ENCODE results near the gene SPON2. TPM values are rescaled to one million over a fixed set of nuclear protein-coding genes. Genes with fewer than 3 reads are reported as not detected.
A peak's percentile ranks its signal among the peaks of the same experiment; 100 is the strongest.

Gene SPON2
- total RNA-seq, 5 donors from 2014 or later (not counting 1 experiment from before 2014, with no cell fraction given) = 13.6 to 39.8 (median 18.9) TPM

GRCh38 chr4:1217366-1217765, 45.0 kb upstream of the SPON2 start:
- Histone ChIP-seq H3K4me3 (ENCODE audit: control insufficient read depth in 1 of 2, extremely low read depth in 1 of 2, low read length in 1 of 2) (peak overlapping the region in 1 of 2 donors; percentile 33), H3K27ac (ENCODE audit: low read length) (peak overlapping the region; percentile 25), H3K4me1 (ENCODE audit: control insufficient read depth in 1 of 2, extremely low read depth in 1 of 2, insufficient read depth in 2 of 2, low read length in 2 of 2) (peaks cover 8 to 53% of the 10 kb centered on the region in 2 experiments), H3K36me3 (ENCODE audit: control insufficient read depth in 2 of 2, extremely low read depth in 1 of 2, insufficient read depth in 1 of 2, low read length in 1 of 2) (peaks cover 31 to 54% of the 10 kb centered on the region in 2 donors), H3K27me3 (replicated peaks in 1 of 2; ENCODE audit: control insufficient read depth in 2 of 2, extremely low read depth in 1 of 2, insufficient read depth in 2 of 2, low read length in 1 of 2) (no peaks in the 10 kb centered on the region), H3K9me3 (no peaks in the 10 kb centered on the region)
- H3K36me3 Mint-ChIP-seq = peaks cover 20% of the 10 kb centered on the region
- ChIA-PET CTCF (interaction anchor here in 1 of 2 donors (0.6 to 1.5 kb wide), 6 partner anchors 14 to 50 kb away, joined by 3 to 7 read pairs (median 4); no protein-coding TSS in a partner anchor), POLR2A (interaction anchor here in 1 of 2 donors (0.6 kb wide), 1 partner anchor 42 kb away, joined by 3 read pairs; no protein-coding TSS in a partner anchor)
- 96% methylated on average over 16 of the region's 27 CpGs for WGBS (ENCODE audit: insufficient coverage)
- peaks cover 39 to 49% (median 44%) of the 10 kb centered on the region in 3 donors for H3K4me1 Mint-ChIP-seq
- DNase-seq (no peak), ATAC-seq (replicated peaks in 1 of 4) (peak in 1 of 4 experiments; percentile 3)
- no peaks in the 10 kb centered on the region for H3K27me3 Mint-ChIP-seq
- peak overlapping the region; percentile 54 to 72 (median 54) for H3K4me3 Mint-ChIP-seq
- no peaks in the 10 kb centered on the region for H3K9me3 Mint-ChIP-seq
- peak overlapping the region; percentile 75 to 78 for H3K27ac Mint-ChIP-seq

DNA sequence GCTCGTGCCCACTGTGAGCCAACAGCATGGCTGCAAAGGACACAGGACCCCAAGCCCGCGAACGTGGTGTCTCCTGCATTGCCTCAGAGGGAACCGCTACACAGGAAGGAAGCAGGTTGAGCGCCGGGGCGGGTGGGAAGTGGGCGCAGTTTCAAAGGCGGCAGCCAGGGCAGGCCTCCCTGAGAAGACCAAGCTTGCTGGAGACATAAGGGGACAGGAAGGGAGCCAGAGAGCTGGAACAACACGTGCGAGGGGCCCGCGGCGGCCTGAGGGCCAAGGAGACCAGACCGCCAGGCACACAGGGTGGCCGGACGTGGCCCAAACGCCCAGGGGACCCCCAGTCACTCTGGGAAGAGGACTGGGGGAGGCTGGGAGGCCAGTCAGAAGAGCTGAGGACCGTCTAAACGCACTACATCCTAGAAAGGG, 44.5 kb upstream of the SPON2 start:
- Histone ChIP-seq H3K27ac (ENCODE audit: low read length) (peak overlapping the region; percentile 25), H3K36me3 (ENCODE audit: control insufficient read depth in 2 of 2, extremely low read depth in 1 of 2, insufficient read depth in 1 of 2, low read length in 1 of 2) (peaks cover 31 to 58% of the 10 kb centered on the region in 2 donors), H3K4me1 (ENCODE audit: control insufficient read depth in 1 of 2, extremely low read depth in 1 of 2, insufficient read depth in 2 of 2, low read length in 2 of 2) (peaks cover 8 to 53% of the 10 kb centered on the region in 2 experiments), H3K9me3 (no peaks in the 10 kb centered on the region), H3K4me3 (ENCODE audit: control insufficient read depth in 1 of 2, extremely low read depth in 1 of 2, low read length in 1 of 2) (peak overlapping the region; percentile 28 to 33), H3K27me3 (replicated peaks in 1 of 2; ENCODE audit: control insufficient read depth in 2 of 2, extremely low read depth in 1 of 2, insufficient read depth in 2 of 2, low read length in 1 of 2) (no peaks in the 10 kb centered on the region)
- Mint-ChIP-seq H3K27ac (peak overlapping the region; percentile 49 to 74), H3K9me3 (no peaks in the 10 kb centered on the region), H3K27me3 (no peaks in the 10 kb centered on the region), H3K36me3 (peaks cover 20% of the 10 kb centered on the region), H3K4me3 (peak overlapping the region; percentile 54 to 72 (median 56)), H3K4me1 (peaks cover 39 to 49% (median 44%) of the 10 kb centered on the region in 3 donors)
- ATAC-seq (replicated peaks in 1 of 4) (peak; percentile 93 to 98 (median 95)), DNase-seq (peak; percentile 55 to 80 (median 70))
- WGBS (ENCODE audit: insufficient coverage) = 3% methylated on average over 21 of the region's 21 CpGs
- POLR2A ChIA-PET = interaction anchor here in 1 of 2 donors (0.6 kb wide), 1 partner anchor 41 kb away, joined by 3 read pairs; no protein-coding TSS in a partner anchor
- CTCF ChIA-PET = interaction anchor here in 1 of 2 donors (0.6 to 1.5 kb wide), 6 partner anchors 13 to 50 kb away, joined by 3 to 7 read pairs (median 4); no protein-coding TSS in a partner anchor

DNA sequence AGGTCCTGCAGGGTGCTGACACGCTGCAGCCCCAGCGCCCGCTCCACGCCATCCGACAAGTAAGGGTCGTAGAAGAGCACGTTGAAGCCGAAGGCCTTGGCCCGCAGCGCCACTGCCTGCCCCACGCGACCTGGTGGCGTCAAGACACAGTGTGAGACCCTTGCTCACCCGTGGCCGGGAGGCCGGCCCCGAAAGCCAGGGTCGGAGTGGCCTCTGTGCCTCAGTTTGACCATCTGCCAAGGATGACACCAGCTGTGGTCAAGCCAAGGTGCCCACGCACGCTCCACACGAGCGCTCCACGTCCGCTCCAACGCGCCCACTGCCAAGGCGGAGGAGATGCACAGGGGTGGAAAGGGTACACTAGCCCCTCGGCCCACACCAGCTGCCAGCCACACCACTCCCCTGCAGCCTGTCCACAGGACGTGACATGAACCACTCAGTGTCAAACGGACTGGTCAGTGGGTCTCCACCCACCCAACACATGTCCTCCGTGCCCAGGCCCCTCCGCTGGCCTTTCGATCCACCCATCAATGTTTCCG, 43.8 kb upstream of the SPON2 start:
- Mint-ChIP-seq H3K36me3 (peaks cover 14% of the 10 kb centered on the region), H3K27me3 (no peaks in the 10 kb centered on the region), H3K27ac (peak overlapping the region; percentile 49 to 74), H3K9me3 (no peaks in the 10 kb centered on the region), H3K4me1 (peaks cover 39 to 47% (median 41%) of the 10 kb centered on the region in 3 donors), H3K4me3 (peak overlapping the region in 2 of 3 donors; percentile 56 to 72)
- DNase-seq (no peak), ATAC-seq (replicated peaks in 1 of 4) (no peak)
- H3K4me3 ChIP-seq (ENCODE audit: control insufficient read depth in 1 of 2, extremely low read depth in 1 of 2, low read length in 1 of 2) = peak overlapping the region; percentile 28 to 33
- ChIA-PET POLR2A (no interaction called here), CTCF (interaction anchor here in 1 of 2 donors (1.0 to 1.5 kb wide), 2 partner anchors 12 to 14 kb away, joined by 4 to 5 read pairs; no protein-coding TSS in a partner anchor)
- peak overlapping the region; percentile 25 for H3K27ac ChIP-seq (ENCODE audit: low read length)
- H3K27me3 ChIP-seq (replicated peaks in 1 of 2; ENCODE audit: control insufficient read depth in 2 of 2, extremely low read depth in 1 of 2, insufficient read depth in 2 of 2, low read length in 1 of 2) = no peaks in the 10 kb centered on the region
- H3K4me1 ChIP-seq (ENCODE audit: control insufficient read depth in 1 of 2, extremely low read depth in 1 of 2, insufficient read depth in 2 of 2, low read length in 2 of 2) = peaks cover 8 to 53% of the 10 kb centered on the region in 2 experiments
- no peaks in the 10 kb centered on the region for H3K9me3 ChIP-seq
- peaks cover 27 to 58% of the 10 kb centered on the region in 2 donors for H3K36me3 ChIP-seq (ENCODE audit: control insufficient read depth in 2 of 2, extremely low read depth in 1 of 2, insufficient read depth in 1 of 2, low read length in 1 of 2)
- WGBS (ENCODE audit: insufficient coverage) = 97% methylated on average over 31 of the region's 34 CpGs

DNA sequence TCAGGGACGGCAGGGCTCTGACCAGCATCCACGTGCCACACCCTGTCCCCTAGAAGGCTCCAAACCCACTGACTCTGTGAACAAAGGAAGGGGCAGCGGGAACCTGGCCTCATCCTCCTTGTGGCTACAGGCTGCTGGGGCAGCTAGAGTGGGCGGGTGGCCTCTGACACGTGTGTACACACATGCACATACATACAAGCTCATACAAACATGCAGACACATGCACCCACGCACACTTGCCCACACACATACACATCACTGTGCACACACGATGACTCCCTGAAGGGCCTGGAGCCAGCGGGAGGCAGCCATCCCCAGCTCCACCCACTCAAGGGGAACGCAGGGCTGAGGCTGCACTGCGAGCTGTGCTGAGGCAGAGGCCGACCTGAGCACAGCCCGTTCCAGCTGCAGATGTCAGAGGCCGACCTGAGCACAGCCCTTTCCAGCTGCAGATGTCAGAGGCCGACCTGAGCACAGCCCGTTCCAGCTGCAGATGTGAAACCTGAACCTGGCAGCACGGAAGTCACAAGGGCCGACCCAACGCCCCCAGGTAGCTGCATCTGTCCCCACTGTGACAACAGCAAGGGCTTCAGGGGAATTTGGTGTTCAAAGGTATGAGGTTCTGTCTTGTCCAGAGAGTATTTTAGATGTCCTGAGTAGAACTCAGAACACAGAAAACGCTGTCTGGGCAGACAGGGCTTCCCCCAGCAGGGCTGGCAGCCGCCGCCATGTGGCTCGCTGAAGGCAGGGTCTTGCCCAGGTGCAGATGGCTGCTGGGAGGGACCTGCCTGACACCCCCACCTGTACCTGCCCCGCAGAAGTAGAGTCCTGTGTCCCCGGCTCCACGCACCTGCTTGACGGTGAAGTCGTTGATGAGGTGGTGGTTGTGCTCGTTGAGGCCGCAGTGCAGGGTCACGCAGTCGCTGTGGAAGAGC, 43.0 kb upstream of the SPON2 start:
- ATAC-seq (replicated peaks in 1 of 4) (no peak), DNase-seq (no peak)
- CTCF ChIA-PET = interaction anchor here (0.6 to 0.7 kb wide), 2 partner anchors 30 to 50 kb away, joined by 3 read pairs; no protein-coding TSS in a partner anchor
- Histone ChIP-seq H3K27me3 (replicated peaks in 1 of 2; ENCODE audit: control insufficient read depth in 2 of 2, extremely low read depth in 1 of 2, insufficient read depth in 2 of 2, low read length in 1 of 2) (no peaks in the 10 kb centered on the region), H3K27ac (ENCODE audit: low read length) (no peak overlapping the region), H3K9me3 (no peaks in the 10 kb centered on the region), H3K4me3 (ENCODE audit: control insufficient read depth in 1 of 2, extremely low read depth in 1 of 2, low read length in 1 of 2) (no peak overlapping the region), H3K36me3 (ENCODE audit: control insufficient read depth in 2 of 2, extremely low read depth in 1 of 2, insufficient read depth in 1 of 2, low read length in 1 of 2) (peaks cover 22 to 59% of the 10 kb centered on the region in 2 donors), H3K4me1 (ENCODE audit: control insufficient read depth in 1 of 2, extremely low read depth in 1 of 2, insufficient read depth in 2 of 2, low read length in 2 of 2) (peaks cover 8 to 57% of the 10 kb centered on the region in 2 experiments)
- POLR2A ChIA-PET = no interaction called here
- H3K27ac Mint-ChIP-seq = peak overlapping the region in 1 of 2 donors; percentile 34
- H3K36me3 Mint-ChIP-seq = peaks cover 8% of the 10 kb centered on the region
- peak overlapping the region in 1 of 3 donors; percentile 3 for H3K4me3 Mint-ChIP-seq
- no peaks in the 10 kb centered on the region for H3K9me3 Mint-ChIP-seq
- peaks cover 37 to 44% (median 41%) of the 10 kb centered on the region in 3 donors for H3K4me1 Mint-ChIP-seq
- WGBS (ENCODE audit: insufficient coverage) = 82% methylated on average over 28 of the region's 31 CpGs
- no peaks in the 10 kb centered on the region for H3K27me3 Mint-ChIP-seq

DNA sequence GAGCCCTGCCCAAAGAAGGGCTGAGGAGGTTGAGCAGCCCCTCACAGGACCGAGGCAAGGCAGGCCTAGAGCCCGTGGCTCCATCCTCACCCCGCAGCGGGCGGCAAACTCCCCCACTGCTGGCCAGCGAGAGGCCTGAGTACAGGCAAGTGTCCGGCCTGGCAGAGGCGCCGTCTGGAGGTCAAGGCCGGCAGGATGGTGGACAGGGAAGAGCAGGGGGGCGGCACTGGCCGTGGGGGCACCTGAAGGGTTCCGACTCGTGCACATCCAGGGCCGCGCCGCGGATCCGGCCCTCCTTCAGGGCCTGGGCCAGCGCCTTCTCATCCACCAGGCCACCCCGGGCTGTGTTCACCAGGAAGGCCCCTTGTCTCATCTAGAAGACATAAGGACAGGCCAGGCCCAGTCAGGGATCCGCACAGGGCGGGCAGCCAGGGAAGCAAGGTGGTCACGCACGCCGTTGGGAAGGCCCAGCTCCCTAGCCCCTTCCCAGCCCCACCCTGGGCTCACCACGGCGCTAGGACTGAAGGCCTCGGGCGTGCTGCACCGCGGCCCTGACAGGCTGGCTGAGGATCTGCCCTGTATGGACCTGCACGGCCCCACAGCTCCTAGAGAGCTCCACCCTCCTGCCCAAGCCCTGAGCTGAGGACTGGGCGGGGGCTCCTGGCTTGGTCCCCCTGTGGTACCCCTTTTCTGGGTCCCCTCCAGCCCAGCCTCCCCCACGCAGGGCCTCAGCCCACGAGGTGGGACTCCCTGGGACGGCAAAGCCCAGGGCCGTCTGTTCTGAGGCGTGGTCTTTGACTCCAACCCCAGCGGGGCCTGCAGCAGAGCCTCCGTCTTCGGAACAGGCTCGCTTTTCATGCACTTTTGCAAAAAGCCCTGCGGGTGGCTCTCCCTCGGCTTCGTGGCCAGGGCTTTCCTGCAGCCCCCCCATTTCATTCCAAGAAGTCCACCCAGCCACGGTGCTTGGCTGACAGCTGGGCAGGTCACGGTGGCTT, 42.0 kb upstream of the SPON2 start:
- H3K4me1 ChIP-seq (ENCODE audit: control insufficient read depth in 1 of 2, extremely low read depth in 1 of 2, insufficient read depth in 2 of 2, low read length in 2 of 2) = peaks cover 8 to 52% of the 10 kb centered on the region in 2 experiments
- peaks cover 22 to 63% of the 10 kb centered on the region in 2 donors for H3K36me3 ChIP-seq (ENCODE audit: control insufficient read depth in 2 of 2, extremely low read depth in 1 of 2, insufficient read depth in 1 of 2, low read length in 1 of 2)
- Mint-ChIP-seq H3K4me3 (no peak overlapping the region), H3K4me1 (peaks cover 31 to 38% (median 35%) of the 10 kb centered on the region in 3 donors), H3K27ac (no peak overlapping the region), H3K9me3 (no peaks in the 10 kb centered on the region), H3K27me3 (no peaks in the 10 kb centered on the region), H3K36me3 (peaks cover 7% of the 10 kb centered on the region)
- no peak overlapping the region for H3K27ac ChIP-seq (ENCODE audit: low read length)
- 95% methylated on average over 46 of the region's 48 CpGs for WGBS (ENCODE audit: insufficient coverage)
- DNase-seq (no peak), ATAC-seq (replicated peaks in 1 of 4) (no peak)
- CTCF ChIA-PET = interaction anchor here in 1 of 2 donors (0.6 kb wide), 1 partner anchor 49 kb away, joined by 3 read pairs; no protein-coding TSS in a partner anchor
- no peak overlapping the region for H3K4me3 ChIP-seq (ENCODE audit: control insufficient read depth in 1 of 2, extremely low read depth in 1 of 2, low read length in 1 of 2)
- H3K9me3 ChIP-seq = no peaks in the 10 kb centered on the region
- POLR2A ChIA-PET = no interaction called here
- H3K27me3 ChIP-seq (replicated peaks in 1 of 2; ENCODE audit: control insufficient read depth in 2 of 2, extremely low read depth in 1 of 2, insufficient read depth in 2 of 2, low read length in 1 of 2) = no peaks in the 10 kb centered on the region

All from T-cell (primary cell).